Fibroblast of lung (primary cell): Measurements from ENCODE around the gene ENG. TPM values are rescaled to one million over a fixed set of nuclear protein-coding genes. Genes with fewer than 3 reads are reported as not detected.

Source experiments
- DNase-seq, 2 donors: peaks; one replicate each; pipeline versions ENCODE4 v3.0.0 to v3.0.0-alpha.2; 2010; ENCODE audit warnings: low read depth in 2 of 2
- H2AFZ ChIP-seq: 2 replicates; pipeline ENCODE4 v1.5.1; 2012; ENCODE audit warnings: low read length, control low read depth, inconsistent platforms
- H3K27ac ChIP-seq: 2 replicates; pipeline ENCODE4 v1.5.1; 2011; ENCODE audit warnings: low read length, control low read depth; ENCODE audit not compliant: insufficient read depth
- H3K27me3 ChIP-seq: 2 replicates; pipeline ENCODE4 v1.5.1; 2011; ENCODE audit warnings: mild to moderate bottlenecking, low read length; ENCODE audit not compliant: control insufficient read depth, insufficient read depth
- H3K36me3 ChIP-seq: 2 replicates; pipeline ENCODE4 v1.5.1; 2011; ENCODE audit warnings: low read length; ENCODE audit not compliant: control insufficient read depth, insufficient read depth
- H3K4me1 ChIP-seq: 2 replicates; pipeline ENCODE4 v1.5.1; 2011; ENCODE audit warnings: low read length; ENCODE audit not compliant: control insufficient read depth, insufficient read depth; ENCODE audit errors: extremely low read depth
- H3K4me2 ChIP-seq: 2 replicates; pipeline ENCODE4 v1.5.1; 2011; ENCODE audit warnings: low read length, control low read depth; ENCODE audit not compliant: insufficient read depth; ENCODE audit errors: extremely low read depth
- H3K4me3 ChIP-seq, 4 experiments: fragments of 200-600 bp in 1 of 4; sonication (generic) in 1 of 4; replicated peaks in 1 of 4; 2 replicates each; pipeline ENCODE4 v1.5.1; 2011 to 2016; ENCODE audit warnings: low read length in 4 of 4, low read depth in 3 of 4, mild to moderate bottlenecking in 3 of 4, control low read depth in 2 of 4, inconsistent platforms in 1 of 4, mixed read lengths in 1 of 4; ENCODE audit not compliant: insufficient read depth in 1 of 4; ENCODE audit errors: control extremely low read depth in 1 of 4
- H3K79me2 ChIP-seq: 2 replicates; pipeline ENCODE4 v1.5.1; 2012; ENCODE audit warnings: mild to moderate bottlenecking, low read length, inconsistent platforms; ENCODE audit not compliant: control insufficient read depth, insufficient read depth
- H3K9ac ChIP-seq: 2 replicates; pipeline ENCODE4 v1.5.1; 2011; ENCODE audit warnings: mild to moderate bottlenecking, low read length, control low read depth; ENCODE audit not compliant: insufficient read depth
- H3K9me3 ChIP-seq: 2 replicates; pipeline ENCODE4 v1.5.1; 2012; ENCODE audit warnings: low read depth, low read length; ENCODE audit not compliant: control insufficient read depth, insufficient read depth
- H4K20me1 ChIP-seq: 2 replicates; pipeline ENCODE4 v1.5.1; 2011; ENCODE audit warnings: low read length; ENCODE audit not compliant: control insufficient read depth, insufficient read depth; ENCODE audit errors: extremely low read depth
- EZH2 ChIP-seq: IDR thresholded peaks from 2 replicates; pipeline ENCODE4 v1.5.1; 2012; ENCODE audit warnings: low read length, control low read depth, mild to moderate bottlenecking; ENCODE audit errors: missing control alignments
- polyA plus RNA-seq, 2 donors: library from polyadenylated mRNA; depleted of rRNA in 1 of 2; stranded (reverse) in 1 of 2; unstranded in 1 of 2; fragments of >200 nt; gene quantifications; 2 replicates each; pipeline ENCODE4 v1.2.1, GENCODE V29; 2011 to 2012; ENCODE audit warnings: missing spikeins in 1 of 2
- total RNA-seq: library from RNA; depleted of rRNA; stranded (reverse); fragments of >200 nt; gene quantifications from 2 replicates; pipeline ENCODE4 v1.2.1, GENCODE V29; 2014
- TF ChIP-seq, protein P1 (sequence below), 2 donors: IDR thresholded peaks in 1 of 2; conservative IDR thresholded peaks in 1 of 2; 1 replicate in 1 of 2; 2 replicates in 1 of 2; pipeline ENCODE4 v1.5.1; 2011 to 2012; ENCODE audit warnings: low read length in 2 of 2, control low read depth in 1 of 2, inconsistent platforms in 1 of 2, low read depth in 1 of 2, mild to moderate bottlenecking in 1 of 2

The ENG gene
- total and polyA plus RNA-seq, 2 donors (not counting 1 experiment from before 2014, with no cell fraction given): 30.4 to 59.0 TPM

DNA sequence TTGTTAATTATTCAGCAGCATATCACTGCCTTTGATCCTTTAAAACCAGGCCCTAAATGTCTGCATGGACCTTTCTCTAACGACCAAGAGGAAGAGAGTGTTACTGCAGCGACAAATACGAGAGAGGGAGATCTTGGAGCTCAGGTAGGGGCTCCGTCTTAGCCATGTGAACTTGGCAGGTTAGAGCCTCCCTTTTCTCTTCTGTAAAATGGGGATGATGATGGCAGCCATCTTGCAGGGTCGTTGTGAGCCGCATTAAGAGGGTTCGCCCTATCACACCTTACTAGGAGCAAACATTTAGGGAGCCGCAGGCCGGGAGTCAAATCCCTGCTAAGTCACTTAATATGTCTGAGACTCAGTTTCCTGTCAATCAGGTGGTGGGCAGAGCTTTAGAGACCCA is 1.6 kb downstream of the ENG start:
- H2AFZ ChIP-seq: no peak overlapping the region
- H3K9ac ChIP-seq: peak overlapping the region; percentile 76
- H3K9me3 ChIP-seq: no peaks in the 10 kb centered on the region
- TF ChIP-seq, protein P1, sequence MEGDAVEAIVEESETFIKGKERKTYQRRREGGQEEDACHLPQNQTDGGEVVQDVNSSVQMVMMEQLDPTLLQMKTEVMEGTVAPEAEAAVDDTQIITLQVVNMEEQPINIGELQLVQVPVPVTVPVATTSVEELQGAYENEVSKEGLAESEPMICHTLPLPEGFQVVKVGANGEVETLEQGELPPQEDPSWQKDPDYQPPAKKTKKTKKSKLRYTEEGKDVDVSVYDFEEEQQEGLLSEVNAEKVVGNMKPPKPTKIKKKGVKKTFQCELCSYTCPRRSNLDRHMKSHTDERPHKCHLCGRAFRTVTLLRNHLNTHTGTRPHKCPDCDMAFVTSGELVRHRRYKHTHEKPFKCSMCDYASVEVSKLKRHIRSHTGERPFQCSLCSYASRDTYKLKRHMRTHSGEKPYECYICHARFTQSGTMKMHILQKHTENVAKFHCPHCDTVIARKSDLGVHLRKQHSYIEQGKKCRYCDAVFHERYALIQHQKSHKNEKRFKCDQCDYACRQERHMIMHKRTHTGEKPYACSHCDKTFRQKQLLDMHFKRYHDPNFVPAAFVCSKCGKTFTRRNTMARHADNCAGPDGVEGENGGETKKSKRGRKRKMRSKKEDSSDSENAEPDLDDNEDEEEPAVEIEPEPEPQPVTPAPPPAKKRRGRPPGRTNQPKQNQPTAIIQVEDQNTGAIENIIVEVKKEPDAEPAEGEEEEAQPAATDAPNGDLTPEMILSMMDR (conservative IDR thresholded peaks at IDR 0.05 in 1 of 2, IDR thresholded peaks at IDR 0.05 in 1 of 2; ENCODE audit: low read depth in 1 of 2, low read length in 2 of 2): no peak
- TF ChIP-seq EZH2: no peak
- H3K4me1 ChIP-seq: peaks cover 6% of the 10 kb centered on the region
- no peak for DNase-seq
- no peaks in the 10 kb centered on the region for H4K20me1 ChIP-seq
- H3K36me3 ChIP-seq: peaks cover 8% of the 10 kb centered on the region
- H3K4me3 ChIP-seq: peak overlapping the region; percentile 68 to 92 (median 81)
- peak overlapping the region; percentile 92 for H3K4me2 ChIP-seq
- H3K27ac ChIP-seq: peak overlapping the region; percentile 63
- peaks cover 67% of the 10 kb centered on the region for H3K79me2 ChIP-seq
- no peaks in the 10 kb centered on the region for H3K27me3 ChIP-seq

DNA sequence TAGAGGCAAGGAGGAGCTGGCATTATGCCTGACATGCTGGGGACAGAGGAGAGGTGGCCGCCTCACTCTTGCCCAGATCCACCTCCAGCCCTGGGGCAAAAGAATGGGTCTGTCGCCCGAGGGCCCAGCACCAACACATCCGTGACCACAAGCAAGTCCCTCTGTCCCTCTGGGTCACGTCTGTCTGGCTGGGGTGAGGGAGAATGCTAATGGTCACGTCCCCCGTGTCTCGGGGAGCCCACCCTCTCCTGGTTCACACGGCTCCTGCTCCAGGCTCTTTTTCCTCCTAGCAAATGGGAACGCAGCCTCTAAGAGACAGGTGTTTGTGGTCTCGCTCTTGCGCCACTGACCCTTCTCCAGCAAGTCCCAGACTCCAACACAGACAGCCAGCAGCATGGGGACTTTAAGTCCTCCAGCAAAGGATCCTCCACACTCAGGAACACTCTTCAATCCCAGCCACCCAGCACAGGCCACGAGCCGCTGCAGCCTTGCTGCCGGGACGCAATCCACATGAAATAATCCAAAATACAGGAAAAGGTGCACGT is 4.1 kb downstream of the ENG start:
- TF ChIP-seq, protein P1 (conservative IDR thresholded peaks at IDR 0.05 in 1 of 2, IDR thresholded peaks at IDR 0.05 in 1 of 2; ENCODE audit: low read depth in 1 of 2, low read length in 2 of 2): no peak
- TF ChIP-seq EZH2: no peak
- Histone ChIP-seq H3K4me1 (peaks cover 14% of the 10 kb centered on the region), H3K36me3 (peaks cover 9% of the 10 kb centered on the region), H3K27me3 (no peaks in the 10 kb centered on the region), H3K9ac (no peak overlapping the region), H3K9me3 (no peaks in the 10 kb centered on the region), H3K4me3 (no peak overlapping the region), H2AFZ (no peak overlapping the region), H4K20me1 (no peaks in the 10 kb centered on the region), H3K79me2 (peaks cover 91% of the 10 kb centered on the region), H3K27ac (no peak overlapping the region), H3K4me2 (no peak overlapping the region)
- DNase-seq: no peak

DNA sequence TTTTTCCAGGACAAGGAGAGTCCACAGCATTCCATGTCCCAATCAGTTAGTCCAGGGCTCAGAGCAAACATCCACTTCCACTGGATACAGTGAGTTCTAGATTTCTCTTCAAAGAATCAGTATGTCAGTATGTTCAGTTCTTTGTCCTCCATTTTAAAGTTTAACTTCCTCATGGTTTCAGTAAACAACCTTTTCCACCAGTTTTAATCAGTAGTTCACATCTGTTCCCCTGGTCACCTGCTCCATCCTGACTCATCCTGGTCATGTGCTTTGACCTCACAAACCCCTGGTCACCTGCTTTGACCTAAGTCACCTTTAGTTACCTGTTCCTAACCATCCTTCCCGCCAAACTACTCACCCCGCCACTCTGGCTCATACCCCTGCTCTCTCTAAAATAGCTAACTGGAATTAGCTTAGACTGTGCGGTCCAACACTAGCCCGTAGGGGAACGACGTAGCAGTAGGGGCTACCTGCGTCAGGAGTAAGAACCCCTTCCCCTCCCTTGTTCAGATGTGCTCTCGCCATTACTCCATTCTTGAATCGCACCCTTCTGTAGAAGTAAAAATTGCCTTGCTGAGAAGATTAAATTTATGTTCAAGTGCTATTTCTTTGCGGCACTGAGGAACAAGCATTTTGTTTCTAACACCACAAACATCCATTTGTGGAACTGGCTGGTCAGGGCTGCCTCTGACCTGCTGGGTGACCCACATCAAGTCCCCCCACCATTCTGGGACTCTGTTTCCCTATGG is 5.5 kb downstream of the ENG start:
- peaks cover 18% of the 10 kb centered on the region for H3K4me1 ChIP-seq
- H3K4me2 ChIP-seq: no peak overlapping the region
- H2AFZ ChIP-seq: no peak overlapping the region
- peaks cover 11% of the 10 kb centered on the region for H3K36me3 ChIP-seq
- no peak overlapping the region for H3K9ac ChIP-seq
- H3K4me3 ChIP-seq: no peak overlapping the region
- H3K79me2 ChIP-seq: peaks cover 96% of the 10 kb centered on the region
- no peaks in the 10 kb centered on the region for H4K20me1 ChIP-seq
- TF ChIP-seq, protein P1 (conservative IDR thresholded peaks at IDR 0.05 in 1 of 2, IDR thresholded peaks at IDR 0.05 in 1 of 2; ENCODE audit: low read depth in 1 of 2, low read length in 2 of 2): no peak
- no peak for TF ChIP-seq EZH2
- no peaks in the 10 kb centered on the region for H3K9me3 ChIP-seq
- H3K27me3 ChIP-seq: no peaks in the 10 kb centered on the region
- DNase-seq: no peak
- H3K27ac ChIP-seq: no peak overlapping the region
